ENCODE measurements around the gene AMER3.

The AMER3 gene

GRCh38 chr2:130756053-130756873 lies 923 bp downstream of the AMER3 start:
- H3K9me3 ChIP-seq (ENCODE audit: low read length) = no peaks in the 10 kb centered on the region
- no peak overlapping the region for H3K9ac ChIP-seq (ENCODE audit: low read length)
- no peaks in the 10 kb centered on the region for H3K4me1 ChIP-seq (ENCODE audit: insufficient read depth, low read length)
- H3K36me3 ChIP-seq (ENCODE audit: insufficient read depth, low read length) = no peaks in the 10 kb centered on the region
- no peak overlapping the region for H3K4me3 ChIP-seq (ENCODE audit: low read depth in 1 of 2, low read length in 2 of 2)
- peaks cover 13 to 23% of the 10 kb centered on the region in 2 donors for H3K27me3 ChIP-seq (ENCODE audit: control insufficient read depth in 1 of 2, insufficient read depth in 2 of 2, low read length in 2 of 2)
- no peak overlapping the region for H3K27ac ChIP-seq (ENCODE audit: low read depth, low read length)

- no peaks in the 10 kb centered on the region for H3K36me3 ChIP-seq (ENCODE audit: insufficient read depth, low read length)
- H3K4me1 ChIP-seq (ENCODE audit: insufficient read depth, low read length) = no peaks in the 10 kb centered on the region
- H3K27ac ChIP-seq (ENCODE audit: low read depth, low read length) = no peak overlapping the region
- H3K9ac ChIP-seq (ENCODE audit: low read length) = no peak overlapping the region
- H3K9me3 ChIP-seq (ENCODE audit: low read length) = no peaks in the 10 kb centered on the region
- peaks cover 13 to 26% of the 10 kb centered on the region in 2 donors for H3K27me3 ChIP-seq (ENCODE audit: control insufficient read depth in 1 of 2, insufficient read depth in 2 of 2, low read length in 2 of 2)
- H3K4me3 ChIP-seq (ENCODE audit: low read depth in 1 of 2, low read length in 2 of 2) = no peak overlapping the region
Observed at GRCh38 chr2:130756874-130757668, 1.7 kb downstream of the AMER3 start.

GRCh38 chr2:130759906-130760753 lies 4.8 kb downstream of the AMER3 start:
- Histone ChIP-seq H3K9ac (ENCODE audit: low read length) (no peak overlapping the region), H3K27me3 (ENCODE audit: control insufficient read depth in 1 of 2, insufficient read depth in 2 of 2, low read length in 2 of 2) (peaks cover 13 to 28% of the 10 kb centered on the region in 2 donors), H3K36me3 (ENCODE audit: insufficient read depth, low read length) (no peaks in the 10 kb centered on the region), H3K9me3 (ENCODE audit: low read length) (no peaks in the 10 kb centered on the region), H3K27ac (ENCODE audit: low read depth, low read length) (no peak overlapping the region), H3K4me3 (ENCODE audit: low read depth in 1 of 2, low read length in 2 of 2) (no peak overlapping the region), H3K4me1 (ENCODE audit: insufficient read depth, low read length) (no peaks in the 10 kb centered on the region)

- H3K27me3 ChIP-seq (ENCODE audit: control insufficient read depth in 1 of 2, insufficient read depth in 2 of 2, low read length in 2 of 2) = peaks cover 13 to 21% of the 10 kb centered on the region in 2 donors
- H3K27ac ChIP-seq (ENCODE audit: low read depth, low read length) = no peak overlapping the region
- no peak overlapping the region for H3K9ac ChIP-seq (ENCODE audit: low read length)
- H3K36me3 ChIP-seq (ENCODE audit: insufficient read depth, low read length) = no peaks in the 10 kb centered on the region
- H3K4me3 ChIP-seq (ENCODE audit: low read depth in 1 of 2, low read length in 2 of 2) = no peak overlapping the region
- no peaks in the 10 kb centered on the region for H3K4me1 ChIP-seq (ENCODE audit: insufficient read depth, low read length)
- H3K9me3 ChIP-seq (ENCODE audit: low read length) = no peaks in the 10 kb centered on the region
Observed at GRCh38 chr2:130760754-130761751, 5.7 kb downstream of the AMER3 start.

- Histone ChIP-seq H3K4me1 (ENCODE audit: insufficient read depth, low read length) (no peaks in the 10 kb centered on the region), H3K4me3 (ENCODE audit: low read depth in 1 of 2, low read length in 2 of 2) (no peak overlapping the region), H3K27me3 (ENCODE audit: control insufficient read depth in 1 of 2, insufficient read depth in 2 of 2, low read length in 2 of 2) (peaks cover 3 to 10% of the 10 kb centered on the region in 2 donors), H3K9ac (ENCODE audit: low read length) (no peak overlapping the region), H3K36me3 (ENCODE audit: insufficient read depth, low read length) (no peaks in the 10 kb centered on the region), H3K27ac (ENCODE audit: low read depth, low read length) (no peak overlapping the region), H3K9me3 (ENCODE audit: low read length) (no peaks in the 10 kb centered on the region)
Observed at GRCh38 chr2:130762031-130762909, 6.9 kb downstream of the AMER3 start.

- Histone ChIP-seq H3K27ac (ENCODE audit: low read depth, low read length) (no peak overlapping the region), H3K9me3 (ENCODE audit: low read length) (no peaks in the 10 kb centered on the region), H3K4me3 (ENCODE audit: low read depth in 1 of 2, low read length in 2 of 2) (no peak overlapping the region), H3K27me3 (ENCODE audit: control insufficient read depth in 1 of 2, insufficient read depth in 2 of 2, low read length in 2 of 2) (peaks cover 0 to 5% of the 10 kb centered on the region in 2 donors), H3K4me1 (ENCODE audit: insufficient read depth, low read length) (no peaks in the 10 kb centered on the region), H3K36me3 (ENCODE audit: insufficient read depth, low read length) (no peaks in the 10 kb centered on the region), H3K9ac (ENCODE audit: low read length) (no peak overlapping the region)
Observed at GRCh38 chr2:130762910-130763385, 7.6 kb downstream of the AMER3 start.

GRCh38 chr2:130763405-130763804 lies 8.1 kb downstream of the AMER3 start:
- no peaks in the 10 kb centered on the region for H3K4me1 ChIP-seq (ENCODE audit: insufficient read depth, low read length)
- H3K9me3 ChIP-seq (ENCODE audit: low read length) = no peaks in the 10 kb centered on the region
- peaks cover 0 to 5% of the 10 kb centered on the region in 2 donors for H3K27me3 ChIP-seq (ENCODE audit: control insufficient read depth in 1 of 2, insufficient read depth in 2 of 2, low read length in 2 of 2)
- no peaks in the 10 kb centered on the region for H3K36me3 ChIP-seq (ENCODE audit: insufficient read depth, low read length)
- no peak overlapping the region for H3K9ac ChIP-seq (ENCODE audit: low read length)
- H3K4me3 ChIP-seq (ENCODE audit: low read depth in 1 of 2, low read length in 2 of 2) = no peak overlapping the region
- no peak overlapping the region for H3K27ac ChIP-seq (ENCODE audit: low read depth, low read length)

GRCh38 chr2:130764035-130764820 lies 8.9 kb downstream of the AMER3 start:
- H3K27ac ChIP-seq (ENCODE audit: low read depth, low read length) = no peak overlapping the region
- no peaks in the 10 kb centered on the region for H3K4me1 ChIP-seq (ENCODE audit: insufficient read depth, low read length)
- H3K36me3 ChIP-seq (ENCODE audit: insufficient read depth, low read length) = no peaks in the 10 kb centered on the region
- H3K9ac ChIP-seq (ENCODE audit: low read length) = no peak overlapping the region
- H3K4me3 ChIP-seq (ENCODE audit: low read depth in 1 of 2, low read length in 2 of 2) = no peak overlapping the region
- H3K9me3 ChIP-seq (ENCODE audit: low read length) = no peaks in the 10 kb centered on the region
- H3K27me3 ChIP-seq (ENCODE audit: control insufficient read depth in 1 of 2, insufficient read depth in 2 of 2, low read length in 2 of 2) = peaks cover 0 to 5% of the 10 kb centered on the region in 2 donors

- no peaks in the 10 kb centered on the region for H3K4me1 ChIP-seq (ENCODE audit: insufficient read depth, low read length)
- no peaks in the 10 kb centered on the region for H3K9me3 ChIP-seq (ENCODE audit: low read length)
- H3K9ac ChIP-seq (ENCODE audit: low read length) = no peak overlapping the region
- peaks cover 0 to 5% of the 10 kb centered on the region in 2 donors for H3K27me3 ChIP-seq (ENCODE audit: control insufficient read depth in 1 of 2, insufficient read depth in 2 of 2, low read length in 2 of 2)
- no peak overlapping the region for H3K4me3 ChIP-seq (ENCODE audit: low read depth in 1 of 2, low read length in 2 of 2)
- H3K27ac ChIP-seq (ENCODE audit: low read depth, low read length) = no peak overlapping the region
- H3K36me3 ChIP-seq (ENCODE audit: insufficient read depth, low read length) = no peaks in the 10 kb centered on the region
Observed at GRCh38 chr2:130764821-130765115, 9.4 kb downstream of the AMER3 start.
